ENCODE results near the gene RNF112. TPM values are rescaled to one million over a fixed set of nuclear protein-coding genes. Genes with fewer than 3 reads are reported as not detected.

Gene RNF112
- total RNA-seq, 1 donor from 2014 or later: 0.12 TPM

Other genes with a start within 250 kb of the RNF112 start
- 29.2 and 53.4 TPM in 2 replicates for gene EPN2, start 173.9 kb upstream of the RNF112 start, total RNA-seq
- gene B9D1, start 48.5 kb upstream of the RNF112 start, total RNA-seq: 20.0 and 22.6 TPM in 2 replicates
- 24.9 and 36.8 TPM in 2 replicates for gene MAPK7, start 32.7 kb upstream of the RNF112 start, total RNA-seq
- not detected in 2 replicates for gene MFAP4, start 24.0 kb upstream of the RNF112 start, total RNA-seq
- gene SLC47A1, start 122.6 kb downstream of the RNF112 start, total RNA-seq: 0.29 and 0.35 TPM in 2 replicates
- 19.6 and 39.7 TPM in 2 replicates for gene ALDH3A2, start 237.5 kb downstream of the RNF112 start, total RNA-seq

Data from glomerular endothelial cell (primary cell).